KBM-7 (cell line): ENCODE measurements around the gene ZNF148.
A peak's percentile ranks its signal among the peaks of the same experiment; 100 is the strongest.

Source experiments
- DNase-seq: peaks from one replicate; pipeline ENCODE4 v3.0.0-alpha.2; 2015
- in situ Hi-C: fragments of 300-500 bp; cut with MboI; formaldehyde crosslinking; loops from 2 replicates; pipeline ENCODE4 v1.14.3; 2020; ENCODE audit warnings: low sequenced_read_pairs, low pct_unique_long_range_greater_than_20kb, mixed read lengths

ZNF148 gene

GRCh38 chr3:125179884-125180240 lies 195.3 kb downstream of the ZNF148 start:
- in situ Hi-C loops, result no loop called here

GRCh38 chr3:125179143-125179883 lies 195.8 kb downstream of the ZNF148 start:
- in situ Hi-C loops, result no loop called here
- DNase-seq, result peak; percentile 14

More at GRCh38 chr3:125179884-125180240, 195.3 kb downstream of the ZNF148 start:
- no peak for DNase-seq

GRCh38 chr3:125177746-125178145 lies 197.4 kb downstream of the ZNF148 start:
- DNase-seq, result no peak
- in situ Hi-C loops, result no loop called here
